HEK293 (cell line): ENCODE measurements around the gene CRIM1.

Source experiments
- CTCF ChIA-PET: fragments of 350-600 bp; formaldehyde crosslinking; extraction: SDS; loops from one replicate; lab custom pipeline; 2021; ENCODE audit warnings: antibody characterized with exemption; lab: Yijun Ruan, JAX
- POLR2A ChIA-PET: fragments of 300-600 bp; formaldehyde crosslinking; extraction: SDS; loops from one replicate; lab custom pipeline; 2020; ENCODE audit warnings: antibody characterized with exemption, inconsistent platforms; lab: Yijun Ruan, JAX
- H3K27ac ChIP-seq: fragments of 200-500 bp; sonication (Bioruptor generic); 2 replicates; pipeline ENCODE4 v1.5.1; 2014; ENCODE audit warnings: low read depth, low read length, control low read depth, inconsistent platforms; ENCODE audit errors: extremely low read depth
- H3K36me3 ChIP-seq, 2 experiments: fragments of 200-500 bp in 1 of 2; sonication (Bioruptor generic) in 1 of 2; 1 replicate in 1 of 2; 2 replicates in 1 of 2; pipeline ENCODE4 v1.5.1; 2014 to 2017; ENCODE audit warnings: inconsistent platforms in 2 of 2, low read length in 2 of 2; ENCODE audit not compliant: control insufficient read depth in 2 of 2, insufficient read depth in 1 of 2
- H3K4me1 ChIP-seq: fragments of 200-500 bp; sonication (Bioruptor generic); 2 replicates; pipeline ENCODE4 v1.5.1; 2014; ENCODE audit warnings: mild to moderate bottlenecking, low read length, inconsistent platforms; ENCODE audit not compliant: control insufficient read depth, insufficient read depth
- H3K4me3 ChIP-seq: 2 replicates; pipeline ENCODE4 v1.5.1; 2011; ENCODE audit warnings: low read depth, mild to moderate bottlenecking, control low read depth, low read length, moderate library complexity
- H3K9me3 ChIP-seq: fragments of 200-500 bp; sonication (Bioruptor generic); 2 replicates; pipeline ENCODE4 v1.5.1; 2014; ENCODE audit warnings: low read depth, low read length, inconsistent platforms; ENCODE audit not compliant: control insufficient read depth, insufficient read depth
- KLF7 ChIP-seq: fragments of 450-650 bp; formaldehyde crosslinking; IDR thresholded peaks from 2 replicates; pipeline ENCODE4 v1.5.1; 2016; ENCODE audit warnings: missing biosample characterization, missing genetic modification characterization, borderline replicate concordance
- SP2 ChIP-seq: fragments of 450-650 bp; formaldehyde crosslinking; IDR thresholded peaks from 2 replicates; pipeline ENCODE4 v1.5.1; 2016; ENCODE audit warnings: missing biosample characterization, missing genetic modification characterization
- ZBTB49 ChIP-seq: fragments of 450-650 bp; formaldehyde crosslinking; IDR thresholded peaks from 2 replicates; pipeline ENCODE4 v1.5.1; 2016; ENCODE audit warnings: missing biosample characterization, missing genetic modification characterization, low read depth
- ZBTB6 ChIP-seq: fragments of 450-650 bp; formaldehyde crosslinking; IDR thresholded peaks from 2 replicates; pipeline ENCODE4 v1.5.1; 2017; ENCODE audit warnings: missing biosample characterization, missing genetic modification characterization
- ZIC2 ChIP-seq: fragments of 450-650 bp; formaldehyde crosslinking; IDR thresholded peaks from 2 replicates; pipeline ENCODE4 v1.5.1; 2016; ENCODE audit warnings: missing biosample characterization, missing genetic modification characterization
- ZNF214 ChIP-seq: fragments of 450-650 bp; formaldehyde crosslinking; IDR thresholded peaks from 2 replicates; pipeline ENCODE4 v1.5.1; 2017; ENCODE audit warnings: missing biosample characterization, mild to moderate bottlenecking, missing genetic modification characterization, borderline replicate concordance
- ZNF23 ChIP-seq: fragments of 450-650 bp; formaldehyde crosslinking; IDR thresholded peaks from 2 replicates; pipeline ENCODE4 v1.5.1; 2016; ENCODE audit warnings: missing biosample characterization, missing genetic modification characterization, borderline replicate concordance
- ZNF239 ChIP-seq: fragments of 450-650 bp; formaldehyde crosslinking; IDR thresholded peaks from 2 replicates; pipeline ENCODE4 v1.5.1; 2016; ENCODE audit warnings: missing biosample characterization, missing genetic modification characterization
- ZNF623 ChIP-seq: fragments of 450-650 bp; formaldehyde crosslinking; IDR thresholded peaks from 2 replicates; pipeline ENCODE4 v1.5.1; 2016; ENCODE audit warnings: missing biosample characterization, missing genetic modification characterization
- ZNF624 ChIP-seq: fragments of 450-650 bp; formaldehyde crosslinking; IDR thresholded peaks from 2 replicates; pipeline ENCODE4 v1.5.1; 2017; ENCODE audit warnings: missing biosample characterization, missing genetic modification characterization
- ZNF670 ChIP-seq: fragments of 450-650 bp; formaldehyde crosslinking; IDR thresholded peaks from 2 replicates; pipeline ENCODE4 v1.5.1; 2016; ENCODE audit warnings: missing biosample characterization, missing genetic modification characterization, low read depth
- ZSCAN4 ChIP-seq: fragments of 450-650 bp; formaldehyde crosslinking; IDR thresholded peaks from 2 replicates; pipeline ENCODE4 v1.5.1; 2017; ENCODE audit warnings: missing biosample characterization, missing genetic modification characterization
- TF ChIP-seq, protein P1 (sequence below): fragments of 450-650 bp; formaldehyde crosslinking; IDR thresholded peaks from 2 replicates; pipeline ENCODE4 v1.5.1; 2016; ENCODE audit warnings: missing biosample characterization, missing genetic modification characterization
- TF ChIP-seq, protein P2 (sequence below): fragments of 450-650 bp; formaldehyde crosslinking; IDR thresholded peaks from 2 replicates; pipeline ENCODE4 v1.5.1; 2016; ENCODE audit warnings: missing biosample characterization, missing genetic modification characterization
- TF ChIP-seq, protein P3 (sequence below): fragments of 450-650 bp; formaldehyde crosslinking; IDR thresholded peaks from 2 replicates; pipeline ENCODE4 v1.5.1; 2016; ENCODE audit warnings: missing biosample characterization, missing genetic modification characterization
- TF ChIP-seq, protein P4 (sequence below): fragments of 450-650 bp; formaldehyde crosslinking; IDR thresholded peaks from 2 replicates; pipeline ENCODE4 v1.5.1; 2016; ENCODE audit warnings: missing biosample characterization, missing genetic modification characterization

Gene CRIM1

DNA sequence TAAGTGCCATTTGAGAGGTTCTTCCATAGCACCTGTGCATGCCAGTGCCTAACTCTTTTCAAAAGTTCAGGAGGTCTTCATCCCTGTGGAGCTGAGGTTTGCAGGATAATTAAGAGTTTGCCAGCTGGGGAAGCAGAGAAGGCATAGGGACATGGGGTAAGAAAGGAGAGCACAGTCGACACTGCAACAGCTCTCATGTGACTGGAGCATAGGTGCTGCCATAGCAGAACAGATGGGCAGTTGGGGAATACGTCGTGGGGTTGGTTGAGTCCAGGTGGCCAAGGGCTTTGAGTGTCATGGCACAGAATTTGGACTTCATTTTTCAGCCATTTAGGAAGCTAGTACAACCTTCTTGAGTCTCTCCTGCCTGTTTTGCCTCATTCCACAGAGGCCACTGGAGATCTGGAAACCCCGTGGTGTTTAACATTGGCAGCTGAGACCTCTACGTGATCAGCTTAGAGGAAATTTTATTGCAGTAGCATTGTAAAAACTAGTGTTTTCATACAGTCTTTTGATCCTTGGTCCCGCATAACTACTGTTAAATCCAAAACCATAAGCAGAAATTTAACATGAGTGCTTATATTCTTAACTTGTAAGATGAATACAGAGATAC is 65.1 kb downstream of the CRIM1 start:
- ChIA-PET POLR2A (interaction anchor here (0.7 kb wide), 1 partner anchor 66 kb away, joined by 3 read pairs; no protein-coding TSS in a partner anchor), CTCF (no interaction called here)
- peaks cover 3% of the 10 kb centered on the region; the same call in 1 of the 2 replicates for H3K4me1 ChIP-seq
- H3K4me3 ChIP-seq, result no peak overlapping the region
- TF ChIP-seq ZIC2 (tag by site-specific recombination) (no peak), ZNF624 (tag by site-specific recombination) (no peak), ZNF239 (no peak), KLF7 (tag by site-specific recombination) (no peak), ZNF623 (no peak), ZNF670 (tag by site-specific recombination) (no peak), SP2 (no peak), ZBTB6 (no peak), ZSCAN4 (tag by site-specific recombination) (no peak), ZNF214 (tag by site-specific recombination) (no peak), ZNF23 (tag by site-specific recombination) (no peak), ZBTB49 (tag by site-specific recombination) (no peak)
- TF ChIP-seq, protein P1, sequence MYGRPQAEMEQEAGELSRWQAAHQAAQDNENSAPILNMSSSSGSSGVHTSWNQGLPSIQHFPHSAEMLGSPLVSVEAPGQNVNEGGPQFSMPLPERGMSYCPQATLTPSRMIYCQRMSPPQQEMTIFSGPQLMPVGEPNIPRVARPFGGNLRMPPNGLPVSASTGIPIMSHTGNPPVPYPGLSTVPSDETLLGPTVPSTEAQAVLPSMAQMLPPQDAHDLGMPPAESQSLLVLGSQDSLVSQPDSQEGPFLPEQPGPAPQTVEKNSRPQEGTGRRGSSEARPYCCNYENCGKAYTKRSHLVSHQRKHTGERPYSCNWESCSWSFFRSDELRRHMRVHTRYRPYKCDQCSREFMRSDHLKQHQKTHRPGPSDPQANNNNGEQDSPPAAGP (tag by site-specific recombination), result no peak
- TF ChIP-seq, protein P2, sequence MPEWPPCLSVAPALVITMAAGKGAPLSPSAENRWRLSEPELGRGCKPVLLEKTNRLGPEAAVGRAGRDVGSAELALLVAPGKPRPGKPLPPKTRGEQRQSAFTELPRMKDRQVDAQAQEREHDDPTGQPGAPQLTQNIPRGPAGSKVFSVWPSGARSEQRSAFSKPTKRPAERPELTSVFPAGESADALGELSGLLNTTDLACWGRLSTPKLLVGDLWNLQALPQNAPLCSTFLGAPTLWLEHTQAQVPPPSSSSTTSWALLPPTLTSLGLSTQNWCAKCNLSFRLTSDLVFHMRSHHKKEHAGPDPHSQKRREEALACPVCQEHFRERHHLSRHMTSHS (tag by site-specific recombination), result no peak
- TF ChIP-seq, protein P3, sequence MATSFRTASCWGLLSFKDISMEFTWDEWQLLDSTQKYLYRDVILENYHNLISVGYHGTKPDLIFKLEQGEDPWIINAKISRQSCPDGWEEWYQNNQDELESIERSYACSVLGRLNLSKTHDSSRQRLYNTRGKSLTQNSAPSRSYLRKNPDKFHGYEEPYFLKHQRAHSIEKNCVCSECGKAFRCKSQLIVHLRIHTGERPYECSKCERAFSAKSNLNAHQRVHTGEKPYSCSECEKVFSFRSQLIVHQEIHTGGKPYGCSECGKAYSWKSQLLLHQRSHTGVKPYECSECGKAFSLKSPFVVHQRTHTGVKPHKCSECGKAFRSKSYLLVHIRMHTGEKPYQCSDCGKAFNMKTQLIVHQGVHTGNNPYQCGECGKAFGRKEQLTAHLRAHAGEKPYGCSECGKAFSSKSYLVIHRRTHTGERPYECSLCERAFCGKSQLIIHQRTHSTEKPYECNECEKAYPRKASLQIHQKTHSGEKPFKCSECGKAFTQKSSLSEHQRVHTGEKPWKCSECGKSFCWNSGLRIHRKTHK (tag by site-specific recombination), result no peak
- TF ChIP-seq, protein P4, sequence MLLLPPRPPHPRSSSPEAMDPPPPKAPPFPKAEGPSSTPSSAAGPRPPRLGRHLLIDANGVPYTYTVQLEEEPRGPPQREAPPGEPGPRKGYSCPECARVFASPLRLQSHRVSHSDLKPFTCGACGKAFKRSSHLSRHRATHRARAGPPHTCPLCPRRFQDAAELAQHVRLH, result no peak
- TF ChIP-seq, all 188 proteins: peak for 0
- Histone ChIP-seq H3K36me3 (no peaks in the 10 kb centered on the region), H3K9me3 (no peaks in the 10 kb centered on the region), H3K27ac (no peak overlapping the region)
